Activated T-cell treated with anti-CD3 and anti-CD28 coated beads, Interleukin-2, amount 50 U/mL, for 4 hours (primary cell): ENCODE results near the gene FUS. TPM values are rescaled to one million over a fixed set of nuclear protein-coding genes. Genes with fewer than 3 reads are reported as not detected.

Source experiments
- total RNA-seq, 3 donors: library from RNA; stranded (reverse); gene quantifications; one replicate each; pipeline ENCODE4 v1.2.1, GENCODE V29; 2021

The FUS gene
- total RNA-seq, 3 donors from 2014 or later = 783 to 850 (median 809) TPM

Other genes starting within 250 kb of the FUS start
- 1 to 10 TPM; 1.5 to 3.3 (median 2.8) TPM for gene ORAI3, start 231.1 kb upstream of the FUS start, total RNA-seq
- 10 to 100 TPM; 39.3 to 49.0 (median 40.5) TPM for gene SETD1A, start 222.4 kb upstream of the FUS start, total RNA-seq
- 1 to 10 TPM; 1.2 to 2.0 (median 1.3) TPM for gene HSD3B7, start 194.9 kb upstream of the FUS start, total RNA-seq
- gene STX1B, start 169.5 kb upstream of the FUS start, total RNA-seq = under 1 TPM; 0.25 to 0.69 (median 0.43) TPM
- gene STX4, start 146.6 kb upstream of the FUS start, total RNA-seq = 10 to 100 TPM; 53.1 to 81.7 (median 63.8) TPM
- gene ZNF668, start 105.9 kb upstream of the FUS start, total RNA-seq = 10 to 100 TPM; 18.1 to 19.4 (median 19.2) TPM
- 10 to 100 TPM; 22.3 to 26.1 (median 22.7) TPM for gene ZNF646, start 105.7 kb upstream of the FUS start, total RNA-seq
- 1 to 10 TPM; 4.6 to 5.6 (median 4.9) TPM for gene PRSS53, start 91.2 kb upstream of the FUS start, total RNA-seq
- 10 to 100 TPM; 62.8 to 63.8 (median 63.5) TPM for gene VKORC1, start 85.3 kb upstream of the FUS start, total RNA-seq
- 10 to 100 TPM; 41.9 to 46.5 (median 43.2) TPM for gene BCKDK, start 71.8 kb upstream of the FUS start, total RNA-seq
- 10 to 100 TPM; 59.8 to 63.9 (median 61.9) TPM for gene KAT8, start 62.5 kb upstream of the FUS start, total RNA-seq
- gene PRSS8, start 44.4 kb upstream of the FUS start, total RNA-seq = under 1 TPM; 0.11 to 0.58 (median 0.38) TPM
- under 1 TPM in 2 of 3 donors, not detected in 1; 0.40 to 0.78 TPM for gene PRSS36, start 30.1 kb upstream of the FUS start, total RNA-seq
- 1 to 10 TPM; 1.3 to 2.7 (median 2.5) TPM for gene PYCARD, start 22.6 kb downstream of the FUS start, total RNA-seq
- gene TRIM72, start 34.0 kb downstream of the FUS start, total RNA-seq = not detected
- not detected for gene PYDC1, start 37.0 kb downstream of the FUS start, total RNA-seq
- 1 to 10 TPM in 1 of 3 donors, under 1 TPM in 2; 0.90 to 1.8 (median 0.99) TPM for gene ITGAM, start 79.8 kb downstream of the FUS start, total RNA-seq
- 1 to 10 TPM in 2 of 3 donors, under 1 TPM in 1; 0.89 to 2.3 (median 2.2) TPM for gene ITGAX, start 175.0 kb downstream of the FUS start, total RNA-seq
- under 1 TPM in 1 of 3 donors, not detected in 2; 0.16 TPM for gene ITGAD, start 213.2 kb downstream of the FUS start, total RNA-seq
- gene COX6A2, start 248.2 kb downstream of the FUS start, total RNA-seq = not detected